Astrocyte (in vitro differentiated cells and primary cell): ENCODE results near the gene UBXN7. TPM values are rescaled to one million over a fixed set of nuclear protein-coding genes. Genes with fewer than 3 reads are reported as not detected.

Experiments used
- DNase-seq: peaks from one replicate; pipeline ENCODE4 v3.0.0-alpha.2; 2010; ENCODE audit warnings: low read depth
- FAIRE-seq: peaks from 2 replicates; lab custom pipeline; 2011; peaks lifted over from hg19 to GRCh38; lab: Jason Lieb, UNC
- H2AFZ ChIP-seq: 2 replicates; pipeline ENCODE4 v1.6.0; 2012; ENCODE audit warnings: low read depth, low read length, inconsistent platforms
- H3K27ac ChIP-seq: 2 replicates; pipeline ENCODE4 v1.5.1; 2011; ENCODE audit warnings: low read depth, low read length, inconsistent platforms
- H3K27me3 ChIP-seq: 2 replicates; pipeline ENCODE4 v1.6.0; 2011; ENCODE audit warnings: low read length, inconsistent platforms; ENCODE audit not compliant: insufficient read depth
- H3K36me3 ChIP-seq: 2 replicates; pipeline ENCODE4 v1.5.1; 2011; ENCODE audit warnings: low read length, inconsistent platforms; ENCODE audit not compliant: insufficient read depth
- H3K4me1 ChIP-seq: 2 replicates; pipeline ENCODE4 v1.5.1; 2011; ENCODE audit warnings: low read length, inconsistent platforms; ENCODE audit not compliant: insufficient read depth
- H3K4me2 ChIP-seq: 2 replicates; pipeline ENCODE4 v1.6.0; 2012; ENCODE audit warnings: low read length, inconsistent platforms
- H3K4me3 ChIP-seq: 2 replicates; pipeline ENCODE4 v1.5.1; 2011; ENCODE audit warnings: low read depth, mild to moderate bottlenecking, low read length, inconsistent platforms; ENCODE audit not compliant: insufficient read depth
- H3K79me2 ChIP-seq: 2 replicates; pipeline ENCODE4 v1.6.0; 2012; ENCODE audit warnings: mild to moderate bottlenecking, low read length, inconsistent platforms; ENCODE audit not compliant: insufficient read depth
- H3K9ac ChIP-seq: 2 replicates; pipeline ENCODE4 v1.6.0; 2012; ENCODE audit warnings: mild to moderate bottlenecking, low read length, inconsistent platforms
- H3K9me3 ChIP-seq: 2 replicates; pipeline ENCODE4 v1.5.1; 2012; ENCODE audit warnings: low read depth, mild to moderate bottlenecking, low read length, inconsistent platforms; ENCODE audit not compliant: insufficient read depth
- H4K20me1 ChIP-seq: 2 replicates; pipeline ENCODE4 v1.6.0; 2012; ENCODE audit warnings: low read length, inconsistent platforms; ENCODE audit not compliant: insufficient read depth
- H3K27ac Mint-ChIP-seq: one replicate; pipeline ENCODE4 v1.8.0; 2021; ENCODE audit warnings: mild to moderate bottlenecking, mixed read lengths; ENCODE audit not compliant: unreplicated experiment
- H3K27me3 Mint-ChIP-seq: one replicate; pipeline ENCODE4 v1.8.0; 2021; ENCODE audit warnings: low read depth, mixed read lengths; ENCODE audit not compliant: unreplicated experiment
- H3K36me3 Mint-ChIP-seq: one replicate; pipeline ENCODE4 v1.8.0; 2021; ENCODE audit warnings: low read depth, mixed read lengths; ENCODE audit not compliant: unreplicated experiment
- H3K4me1 Mint-ChIP-seq: one replicate; pipeline ENCODE4 v1.8.0; 2021; ENCODE audit warnings: low read depth, mixed read lengths; ENCODE audit not compliant: unreplicated experiment
- H3K4me3 Mint-ChIP-seq: one replicate; pipeline ENCODE4 v1.8.0; 2021; ENCODE audit warnings: mild to moderate bottlenecking, moderate library complexity, mixed read lengths; ENCODE audit not compliant: unreplicated experiment
- H3K9me3 Mint-ChIP-seq: one replicate; pipeline ENCODE4 v1.8.0; 2021; ENCODE audit warnings: mild to moderate bottlenecking, mixed read lengths; ENCODE audit not compliant: unreplicated experiment
- CTCF ChIP-seq: IDR thresholded peaks from 2 replicates; pipeline ENCODE4 v1.5.1; 2011; ENCODE audit warnings: low read depth, mild to moderate bottlenecking, inconsistent platforms, low read length, moderate library complexity; ENCODE audit not compliant: insufficient read depth
- EZH2 ChIP-seq: IDR thresholded peaks from 2 replicates; pipeline ENCODE4 v1.6.1; 2012; ENCODE audit warnings: mild to moderate bottlenecking, low read length, inconsistent platforms; ENCODE audit not compliant: insufficient read depth
- total RNA-seq: library from RNA; stranded (reverse); gene quantifications from 2 replicates; pipeline ENCODE4 v1.2.1, GENCODE V29; 2021

UBXN7 gene
- total RNA-seq, 1 donor from 2014 or later, result 90.9 TPM

GRCh38 chr3:196298521-196298920 is 133.7 kb downstream of the UBXN7 start:
- no peaks in the 10 kb centered on the region for H3K27me3 Mint-ChIP-seq
- H3K4me1 ChIP-seq, result no peaks in the 10 kb centered on the region
- H3K9me3 ChIP-seq, result no peaks in the 10 kb centered on the region
- no peaks in the 10 kb centered on the region for H4K20me1 ChIP-seq
- H3K4me3 Mint-ChIP-seq, result no peak overlapping the region
- H3K27ac ChIP-seq, result no peak overlapping the region
- no peak overlapping the region for H3K9ac ChIP-seq
- H3K36me3 Mint-ChIP-seq, result peaks cover 12% of the 10 kb centered on the region
- no peak for TF ChIP-seq CTCF
- no peak for TF ChIP-seq EZH2
- no peak overlapping the region for H2AFZ ChIP-seq
- H3K4me1 Mint-ChIP-seq, result peaks cover 3% of the 10 kb centered on the region
- no peak overlapping the region for H3K4me3 ChIP-seq
- H3K9me3 Mint-ChIP-seq, result no peaks in the 10 kb centered on the region
- H3K4me2 ChIP-seq, result no peak overlapping the region
- no peaks in the 10 kb centered on the region for H3K36me3 ChIP-seq
- no peaks in the 10 kb centered on the region for H3K27me3 ChIP-seq
- no peak overlapping the region for H3K27ac Mint-ChIP-seq
- H3K79me2 ChIP-seq, result no peaks in the 10 kb centered on the region
- no peak for DNase-seq
- FAIRE-seq, result no peak

Other genes with a start within 250 kb of the UBXN7 start
- 0.41 TPM in 1 of 2 replicates, not detected in the other for gene ZDHHC19, start 221.0 kb downstream of the UBXN7 start, total RNA-seq
- not detected in 2 replicates for gene SLC51A, start 215.9 kb downstream of the UBXN7 start, total RNA-seq
- gene PCYT1A, start 144.7 kb downstream of the UBXN7 start, total RNA-seq, result 87.3 and 92.6 TPM in 2 replicates
- 10.9 and 13.0 TPM in 2 replicates for gene DYNLT2B, start 114.2 kb downstream of the UBXN7 start, total RNA-seq
- 0.27 TPM in 1 of 2 replicates, not detected in the other for gene TM4SF19, start 94.0 kb downstream of the UBXN7 start, total RNA-seq
- gene RNF168, start 71.3 kb upstream of the UBXN7 start, total RNA-seq, result 18.0 and 18.3 TPM in 2 replicates
- gene SMCO1, start 82.9 kb upstream of the UBXN7 start, total RNA-seq, result not detected in 2 replicates
- gene WDR53, start 136.1 kb upstream of the UBXN7 start, total RNA-seq, result 11.0 and 13.3 TPM in 2 replicates
- 10.4 and 11.3 TPM in 2 replicates for gene FBXO45, start 136.2 kb upstream of the UBXN7 start, total RNA-seq
- gene NRROS, start 207.3 kb upstream of the UBXN7 start, total RNA-seq, result not detected in 2 replicates